GM19463 (cell line): ENCODE measurements around the gene MYCT1.
"Not testable (repeated sequence)": the region's sequence is repeated elsewhere in the genome, so short reads cannot be mapped to it uniquely, and the experiment has no call there.

Source experiments
- ATAC-seq: cut with Tn5 transposase; IDR thresholded peaks from one replicate; pipeline ENCODE4 v1.9.1; 2021; ENCODE audit warnings: mild to moderate bottlenecking, moderate library complexity; ENCODE audit not compliant: unreplicated experiment

MYCT1 gene

DNA sequence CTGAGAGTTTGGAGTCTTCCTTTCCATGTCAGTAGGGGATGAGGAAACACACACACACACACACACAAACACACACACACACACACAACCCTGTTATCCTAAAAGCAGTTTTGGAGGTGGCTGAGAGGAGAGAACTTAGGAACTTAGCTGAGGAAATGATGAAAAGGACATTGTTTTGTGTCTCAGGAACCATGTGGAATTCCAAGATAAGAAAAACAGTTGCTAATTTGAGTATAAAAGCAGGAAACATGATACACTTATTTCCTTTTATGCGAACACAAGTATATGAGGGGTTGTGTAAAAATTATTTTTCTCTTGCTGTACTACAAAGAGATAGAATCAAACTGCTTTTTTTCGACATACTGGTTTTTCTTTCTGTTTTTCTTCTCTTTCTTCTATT is at the start of gene MYCT1:
TSS of gene MYCT1 (plus strand) at position 264 of the 400 bp plus-strand sequence. CDS start at position 270, 6 bp downstream.
- ATAC-seq: no peak

- ATAC-seq: no peak
Observed at GRCh38 chr6:152648105-152648504, 49.6 kb upstream of the MYCT1 start.

- no peak for ATAC-seq
Observed at GRCh38 chr6:152651986-152652385, 45.7 kb upstream of the MYCT1 start.

DNA sequence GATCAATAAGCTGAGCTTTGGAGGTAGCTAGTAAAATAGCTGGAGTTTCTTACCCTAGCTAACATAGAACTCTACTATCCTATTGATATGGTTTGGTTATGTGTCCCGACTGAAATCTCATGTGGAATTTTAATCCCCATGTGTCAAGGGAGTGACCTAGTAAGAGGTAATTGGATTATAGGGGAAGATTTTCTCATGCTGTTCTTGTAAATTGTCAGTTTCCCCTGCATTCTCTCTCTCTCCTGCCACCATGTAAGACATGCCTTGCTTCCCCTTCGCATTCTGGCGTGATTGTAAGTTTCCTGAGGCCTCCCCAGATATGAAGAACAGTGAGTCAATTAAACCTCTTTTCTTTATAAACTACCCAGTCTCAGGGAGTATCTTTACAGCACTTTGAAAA is 35.9 kb upstream of the MYCT1 start:
- no peak for ATAC-seq

DNA sequence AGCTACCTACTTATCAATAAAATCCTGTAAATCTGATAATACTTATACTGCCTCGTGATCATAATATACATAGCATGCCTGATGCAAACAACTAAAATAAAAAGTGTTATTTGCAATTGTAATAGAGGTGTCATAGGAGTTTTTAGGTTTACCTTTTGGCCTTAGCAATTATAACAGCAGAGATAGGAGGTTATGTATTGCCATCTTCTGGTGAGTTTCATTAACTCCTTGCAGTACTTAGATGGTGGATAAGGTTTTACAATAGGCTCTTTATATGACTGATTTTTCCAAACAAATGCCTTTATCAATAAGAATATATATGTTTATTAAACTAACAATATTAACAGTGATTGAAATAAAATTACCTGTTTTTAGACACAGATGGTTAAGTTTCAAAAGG is 27.8 kb upstream of the MYCT1 start:
- ATAC-seq: no peak

DNA sequence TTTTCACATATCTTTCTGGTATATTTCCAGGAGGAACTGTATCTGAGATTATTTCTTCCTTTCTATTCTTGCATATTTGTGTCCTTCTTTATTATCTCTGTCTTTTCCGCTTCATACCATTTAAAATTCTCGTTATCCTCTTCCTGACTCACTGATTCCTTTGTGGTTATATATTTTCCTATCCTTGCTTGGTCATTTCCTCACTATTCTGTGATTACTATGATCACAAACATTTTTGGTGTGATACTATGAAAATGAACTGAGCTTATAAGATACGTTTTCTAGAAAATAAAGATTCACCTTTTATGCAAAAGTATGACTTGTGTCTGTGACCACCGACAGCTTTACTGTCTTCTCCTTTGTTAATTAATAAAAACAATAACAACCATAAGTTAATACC is 26.5 kb upstream of the MYCT1 start:
- no peak for ATAC-seq

DNA sequence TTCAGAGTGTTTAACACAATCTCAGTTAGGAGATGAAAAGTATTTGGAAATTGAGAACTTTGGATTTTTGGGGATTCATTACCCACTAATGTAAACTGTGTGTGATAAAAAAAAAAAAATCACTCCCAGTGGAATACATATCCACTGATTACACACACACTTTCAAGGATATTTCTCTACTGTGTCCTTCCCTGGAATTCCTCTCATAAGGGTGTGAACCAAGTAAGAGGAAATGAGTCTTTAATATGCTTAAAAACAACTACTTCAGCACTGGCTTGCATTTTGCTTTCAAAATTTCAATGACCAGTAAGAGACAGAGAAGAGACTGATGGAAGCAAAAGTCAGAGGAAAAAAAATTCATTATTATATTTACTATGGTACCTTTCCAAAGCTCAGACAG is 24.5 kb upstream of the MYCT1 start:
- no peak for ATAC-seq

DNA sequence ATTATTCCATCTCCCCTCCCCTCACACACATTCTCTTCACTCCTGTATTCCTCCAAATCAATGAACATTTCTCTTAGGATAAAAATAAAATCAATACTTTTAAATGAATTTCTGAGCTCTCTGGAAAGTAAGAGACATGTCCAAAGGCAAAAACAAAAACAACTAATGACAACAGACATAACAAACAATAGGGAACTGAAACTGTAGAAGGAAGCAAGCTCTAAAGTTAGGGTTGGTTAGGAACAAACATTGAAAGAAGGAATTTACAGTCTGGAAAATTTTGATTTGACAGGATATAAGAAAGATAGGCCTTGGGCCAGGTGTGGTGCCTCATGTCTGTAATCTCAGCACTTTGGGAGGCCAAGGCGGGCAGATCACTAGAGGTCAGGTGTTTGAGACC is 17.5 kb upstream of the MYCT1 start:
- no peak for ATAC-seq

DNA sequence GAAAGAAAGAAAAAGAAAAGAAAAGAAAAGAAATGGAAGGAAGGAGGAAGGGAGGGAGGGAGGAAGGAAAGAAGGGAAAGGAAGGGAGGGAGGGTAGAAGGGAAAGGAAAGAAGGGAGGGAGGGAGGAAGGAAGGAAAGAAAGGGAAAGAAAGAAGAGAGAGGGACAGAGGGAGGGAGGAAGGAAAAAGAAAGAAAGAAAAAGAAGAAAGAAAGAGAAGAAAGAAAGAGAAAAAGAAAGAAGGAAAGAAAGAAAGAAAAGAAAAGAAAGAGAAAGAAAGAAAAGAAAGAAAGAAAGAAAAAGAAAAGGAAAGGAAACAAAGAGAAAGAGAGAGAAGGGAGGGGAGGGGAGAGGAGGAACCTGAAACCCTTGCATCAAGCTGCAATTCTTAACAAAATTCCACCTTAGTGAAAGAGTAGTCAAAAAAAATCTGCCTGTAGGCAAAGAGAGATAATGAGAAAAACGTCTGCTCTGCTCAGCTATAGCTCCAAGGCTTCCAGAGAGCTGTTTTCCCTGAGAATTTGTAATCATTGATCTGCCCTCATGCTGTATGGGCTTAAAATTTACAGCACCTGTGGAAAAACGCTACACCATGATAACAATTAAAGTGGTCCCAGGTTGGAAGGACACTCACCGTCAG is 16.7 kb upstream of the MYCT1 start:
- no peak for ATAC-seq

GRCh38 chr6:152682141-152682540 is 15.6 kb upstream of the MYCT1 start:
- ATAC-seq: no peak

- not testable (repeated sequence) for ATAC-seq
Observed at GRCh38 chr6:152682935-152683334, 14.8 kb upstream of the MYCT1 start.

- ATAC-seq: no peak
Observed at GRCh38 chr6:152685819-152686218, 11.9 kb upstream of the MYCT1 start.

GRCh38 chr6:152695372-152696045 is 2.2 kb upstream of the MYCT1 start:
- no peak for ATAC-seq

DNA sequence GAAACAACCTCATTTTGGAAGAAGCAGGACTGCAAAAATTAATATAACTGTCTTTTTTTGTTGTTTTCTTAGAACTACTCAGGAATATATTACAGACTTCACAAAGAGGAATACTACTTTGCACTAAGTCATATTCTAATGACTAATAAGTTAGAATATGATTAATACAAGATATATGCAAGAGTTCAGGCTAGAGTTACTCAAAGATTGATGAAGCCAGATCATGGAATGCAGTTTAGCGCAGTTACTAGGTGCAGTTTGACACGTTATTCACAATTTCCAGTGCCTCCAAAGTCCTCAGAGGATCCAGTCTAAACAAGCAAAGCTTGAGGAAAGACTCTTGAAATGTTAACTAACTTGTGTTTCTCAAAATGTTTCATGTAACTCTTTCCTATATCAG is 1.2 kb upstream of the MYCT1 start:
- ATAC-seq: no peak

DNA sequence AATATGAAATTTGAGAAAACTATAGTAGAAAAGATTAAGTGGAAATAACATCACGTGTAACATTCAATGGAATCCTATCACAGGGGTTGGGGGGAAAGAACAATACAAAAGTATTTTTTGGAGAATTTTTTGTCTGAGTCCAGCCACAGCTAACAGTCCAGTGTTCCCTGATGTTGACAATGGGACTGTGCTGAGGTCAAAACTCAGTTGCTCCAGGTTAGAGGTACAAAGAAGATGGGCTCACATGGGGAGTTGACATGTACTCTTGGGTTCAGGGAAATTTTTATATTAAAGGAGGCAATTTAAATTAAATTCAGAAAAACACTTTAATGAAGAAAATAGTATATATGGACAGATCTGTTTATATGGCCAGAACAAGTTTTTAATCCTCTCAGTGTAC is 995 bp downstream of the MYCT1 start:
- no peak for ATAC-seq

GRCh38 chr6:152700427-152700826 is 2.7 kb downstream of the MYCT1 start:
- no peak for ATAC-seq

DNA sequence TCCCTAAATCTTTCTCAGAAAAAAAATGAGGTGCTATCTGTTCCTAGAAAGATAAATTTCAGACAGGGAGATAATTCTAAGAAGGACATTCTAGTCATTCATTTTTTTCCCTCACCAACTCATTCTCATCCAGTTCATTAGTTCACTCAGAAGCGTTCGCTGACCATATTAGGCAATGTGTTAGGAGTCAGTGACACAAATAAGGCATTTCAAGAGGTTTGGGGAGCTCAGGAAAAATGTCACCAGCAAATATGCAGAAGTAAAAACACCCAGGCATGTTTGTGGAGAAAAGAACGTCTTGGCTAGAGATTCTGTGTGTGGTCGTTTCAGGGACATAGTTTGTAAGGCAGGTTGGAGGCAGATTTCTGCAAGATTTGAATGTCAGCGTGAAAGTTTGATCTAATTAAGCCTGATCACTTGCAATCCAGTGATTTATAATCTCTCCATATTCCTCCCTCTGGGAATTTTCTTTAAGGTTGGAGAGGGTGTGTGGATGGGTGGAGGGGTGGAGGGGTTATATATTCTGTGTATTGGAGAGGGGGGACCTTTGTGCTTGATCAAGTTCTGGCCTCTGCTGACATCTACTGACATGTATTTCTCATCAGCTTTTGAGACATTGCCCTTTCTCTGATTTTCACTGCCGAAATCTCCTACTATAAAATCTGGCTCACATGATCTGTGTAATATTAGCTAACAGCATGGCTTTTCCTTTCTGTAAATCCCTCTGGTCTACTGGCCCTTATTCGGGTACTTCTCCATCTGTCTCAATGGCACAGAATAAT is 3.6 kb downstream of the MYCT1 start:
- no peak for ATAC-seq

GRCh38 chr6:152701863-152702401 is 4.2 kb downstream of the MYCT1 start:
- ATAC-seq: no peak

DNA sequence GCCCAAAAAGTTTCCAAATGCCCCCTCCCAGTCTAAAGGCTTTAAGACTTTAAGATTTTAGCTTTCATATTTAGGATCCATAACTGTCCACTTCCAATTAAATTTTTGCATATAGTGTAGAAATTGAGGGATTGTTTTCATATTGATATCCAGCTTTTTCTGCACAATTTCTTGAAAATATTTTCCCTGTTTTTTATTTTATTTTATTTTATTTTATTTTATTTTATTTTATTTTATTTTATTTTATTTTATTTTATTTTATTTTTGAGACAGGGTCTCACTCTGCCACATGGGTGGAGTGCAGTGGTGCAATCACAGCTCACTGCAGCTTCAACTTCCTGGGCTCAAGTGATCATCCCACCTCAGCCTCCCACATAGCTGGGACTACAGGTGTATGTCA is 6.1 kb downstream of the MYCT1 start:
- not testable (repeated sequence) for ATAC-seq

GRCh38 chr6:152705327-152705726 is 7.6 kb downstream of the MYCT1 start:
- no peak for ATAC-seq

DNA sequence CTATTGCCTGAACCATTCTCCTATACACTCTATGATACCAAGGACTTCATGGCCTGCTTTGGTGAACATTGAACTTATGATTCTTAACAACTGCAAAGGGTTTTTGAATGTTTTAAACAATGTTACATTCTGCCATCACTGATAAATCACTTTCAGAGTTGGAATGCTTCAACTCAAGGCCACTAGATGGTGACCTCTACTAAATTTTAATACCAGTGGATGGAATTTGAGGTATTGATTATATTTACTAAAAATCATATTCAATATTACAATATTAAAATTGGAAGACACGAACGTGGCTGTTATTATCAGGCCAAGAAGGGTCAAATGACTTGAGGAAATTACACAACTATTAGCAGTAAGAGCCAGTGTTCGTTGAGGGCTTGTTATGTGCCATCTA is 18.6 kb downstream of the MYCT1 start:
- no peak for ATAC-seq

DNA sequence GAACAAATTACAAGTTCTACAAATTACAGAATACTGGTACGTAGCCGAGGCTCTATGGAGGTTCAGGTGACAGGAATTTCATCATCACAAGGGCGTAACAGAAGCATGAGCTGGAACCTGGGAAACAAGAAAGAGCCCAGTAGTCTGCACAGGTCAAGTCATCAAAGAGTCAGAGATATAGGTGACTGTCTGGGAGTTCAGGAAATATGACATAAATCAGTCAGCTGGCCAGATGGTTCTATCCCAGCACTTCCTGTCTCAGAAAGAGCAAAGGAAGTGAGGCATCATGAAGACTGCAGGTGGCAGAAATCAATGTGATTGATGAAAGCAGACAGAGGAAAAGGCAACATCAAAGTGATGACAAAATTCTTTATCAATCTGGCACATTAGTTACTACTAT is 23.3 kb downstream of the MYCT1 start:
- ATAC-seq: no peak
